Esophagus muscularis mucosa (tissue), 4 donors: ENCODE results near the gene ZNF138. TPM values are rescaled to one million over a fixed set of nuclear protein-coding genes. Genes with fewer than 3 reads are reported as not detected.

Source experiments
- DNase-seq: peaks from one replicate; pipeline ENCODE4 v3.0.0-alpha.2; 2017; ENCODE audit errors: extremely low spot score
- H3K27ac ChIP-seq, 4 donors: fragments of 200-600 bp; sonication (generic); replicated peaks in 1 of 4; 1 replicate in 3 of 4; 2 replicates in 1 of 4; pipeline ENCODE4 v1.5.1; 2016 to 2019; ENCODE audit warnings: mild to moderate bottlenecking in 1 of 4
- H3K27me3 ChIP-seq, 4 donors: fragments of 200-600 bp; sonication (generic); one replicate each; pipeline versions ENCODE4 v1.5.1 to v1.6.0; 2016 to 2019
- H3K36me3 ChIP-seq, 4 donors: fragments of 200-600 bp; sonication (generic); one replicate each; pipeline ENCODE4 v1.5.1; 2016 to 2019
- H3K4me1 ChIP-seq, 4 donors: fragments of 200-600 bp; sonication (generic); one replicate each; pipeline ENCODE4 v1.5.1; 2016 to 2019
- H3K4me3 ChIP-seq, 4 donors: fragments of 200-600 bp; sonication (generic); 1 replicate in 2 of 4; 2 replicates in 2 of 4; pipeline ENCODE4 v1.5.1; 2016 to 2019; ENCODE audit warnings: mild to moderate bottlenecking in 4 of 4, moderate library complexity in 1 of 4
- H3K9me3 ChIP-seq, 4 donors: fragments of 200-600 bp; sonication (generic); 1 replicate in 3 of 4; 2 replicates in 1 of 4; pipeline ENCODE4 v1.5.1; 2016 to 2019
- CTCF ChIP-seq, 3 experiments: fragments of 200-600 bp in 2 of 3; fragments of 450-650 bp in 1 of 3; sonication (generic) in 2 of 3; IDR thresholded peaks; one replicate each; pipeline ENCODE4 v1.5.1; 2017 to 2019; ENCODE audit warnings: antibody characterized with exemption in 3 of 3, mild to moderate bottlenecking in 2 of 3, moderate library complexity in 1 of 3
- EP300 ChIP-seq: sonication (generic); formaldehyde crosslinking; IDR thresholded peaks from one replicate; pipeline ENCODE4 v1.6.1; 2017; ENCODE audit warnings: antibody characterized with exemption
- POLR2A ChIP-seq: fragments of 450-650 bp; IDR thresholded peaks from one replicate; pipeline ENCODE4 v1.6.1; 2017; ENCODE audit warnings: antibody characterized with exemption, moderate library complexity, mild to moderate bottlenecking, low read depth
- POLR2AphosphoS5 ChIP-seq, 2 donors: sonication (generic); formaldehyde crosslinking; IDR thresholded peaks; one replicate each; pipeline ENCODE4 v1.6.1; 2017; ENCODE audit warnings: antibody characterized with exemption in 2 of 2
- WGBS: methylation state at CpG from one replicate; pipeline ENCODE4 v1.1.5; 2018; 5-methylcytosine and 5-hydroxymethylcytosine counted together
- intact Hi-C: fragments of 100-400 bp; cut with DNase I; formaldehyde crosslinking; loops from one replicate; pipeline ENCODE4 v1.15.1; 2023
- total RNA-seq, 4 donors: library from RNA; depleted of rRNA; stranded (reverse); fragments of >200 nt; gene quantifications; one replicate each; pipeline versions ENCODE4 v1.1.0 to v1.2.1, GENCODE V29; 2016

The ZNF138 gene
- total RNA-seq, 4 donors from 2014 or later: 3.5 to 10.0 (median 5.2) TPM

GRCh38 chr7:64869121-64869725 lies 75.0 kb downstream of the ZNF138 start:
- H3K4me3 ChIP-seq: no peak overlapping the region
- no peak for DNase-seq
- H3K27me3 ChIP-seq: peaks cover 0 to 9% (median 0%) of the 10 kb centered on the region in 4 donors
- H3K27ac ChIP-seq: no peak overlapping the region
- H3K36me3 ChIP-seq: no peaks in the 10 kb centered on the region
- H3K4me1 ChIP-seq: no peaks in the 10 kb centered on the region
- intact Hi-C loops: no loop called here
- TF ChIP-seq POLR2AphosphoS5 (IDR thresholded peaks at IDR 0.05) (no peak), CTCF (IDR thresholded peaks at IDR 0.05) (no peak), EP300 (no peak), POLR2A (no peak)
- H3K9me3 ChIP-seq: no peaks in the 10 kb centered on the region
- 63% methylated on average over 8 of the region's 8 CpGs for WGBS

- H3K36me3 ChIP-seq: no peaks in the 10 kb centered on the region
- no peak for TF ChIP-seq CTCF (IDR thresholded peaks at IDR 0.05)
- TF ChIP-seq POLR2A: no peak
- no peak for TF ChIP-seq POLR2AphosphoS5 (IDR thresholded peaks at IDR 0.05)
- TF ChIP-seq EP300: no peak
- 90% methylated on average over 31 of the region's 32 CpGs for WGBS
- H3K4me3 ChIP-seq: no peak overlapping the region
- intact Hi-C loops: no loop called here
- no peak overlapping the region for H3K27ac ChIP-seq
- H3K27me3 ChIP-seq: peaks cover 0 to 17% (median 0%) of the 10 kb centered on the region in 4 donors
- H3K4me1 ChIP-seq: no peaks in the 10 kb centered on the region
- no peaks in the 10 kb centered on the region for H3K9me3 ChIP-seq
- peak; percentile 89 for DNase-seq
Measured at GRCh38 chr7:64869912-64870562, 75.8 kb downstream of the ZNF138 start.

DNA sequence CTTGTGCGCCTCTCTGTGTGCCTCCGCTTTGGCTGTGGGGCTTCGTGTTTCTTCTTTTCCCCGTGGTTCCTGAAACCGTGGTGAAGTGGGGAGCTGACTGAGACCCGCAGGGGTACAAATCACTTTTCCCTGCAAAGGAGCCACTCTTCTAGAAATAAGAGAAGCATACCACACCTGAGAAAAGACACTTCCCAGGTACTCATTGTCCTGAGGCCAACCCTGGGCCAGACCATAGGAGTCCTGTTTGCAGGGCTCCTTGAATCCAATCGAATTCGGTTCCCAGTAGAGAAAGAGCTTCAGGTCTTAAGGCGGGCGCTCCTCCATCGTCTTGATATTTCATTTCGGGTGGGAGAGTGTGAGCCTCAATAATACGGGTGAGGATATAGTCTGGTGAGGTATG lies 76.4 kb downstream of the ZNF138 start:
- no peaks in the 10 kb centered on the region for H3K36me3 ChIP-seq
- no peak overlapping the region for H3K4me3 ChIP-seq
- peak; percentile 74 for DNase-seq
- no peaks in the 10 kb centered on the region for H3K4me1 ChIP-seq
- 95% methylated on average over 13 of the region's 13 CpGs for WGBS
- intact Hi-C loops: no loop called here
- H3K27ac ChIP-seq: no peak overlapping the region
- TF ChIP-seq CTCF (IDR thresholded peaks at IDR 0.05): no peak
- no peak for TF ChIP-seq EP300
- peaks cover 0 to 18% (median 0%) of the 10 kb centered on the region in 4 donors for H3K27me3 ChIP-seq
- H3K9me3 ChIP-seq: no peaks in the 10 kb centered on the region

GRCh38 chr7:64871761-64872160 lies 77.5 kb downstream of the ZNF138 start:
- TF ChIP-seq EP300 (no peak), POLR2A (no peak), CTCF (IDR thresholded peaks at IDR 0.05) (no peak), POLR2AphosphoS5 (IDR thresholded peaks at IDR 0.05) (no peak)
- H3K4me1 ChIP-seq: peaks cover 0 to under 1% (median 0%) of the 10 kb centered on the region in 4 donors
- intact Hi-C loops: no loop called here
- WGBS: 83% methylated on average over 5 of the region's 8 CpGs
- peak; percentile 86 for DNase-seq
- H3K27me3 ChIP-seq: peaks cover 0 to 18% (median 0%) of the 10 kb centered on the region in 4 donors
- no peaks in the 10 kb centered on the region for H3K9me3 ChIP-seq
- H3K36me3 ChIP-seq: no peaks in the 10 kb centered on the region
- no peak overlapping the region for H3K4me3 ChIP-seq
- H3K27ac ChIP-seq: no peak overlapping the region
